CD4-positive, CD25-positive, alpha-beta regulatory T cell (primary cell): ENCODE results near the gene ACOX3. TPM values are rescaled to one million over a fixed set of nuclear protein-coding genes. Genes with fewer than 3 reads are reported as not detected.

ENCODE experiments used
- ATAC-seq, 2 donors: fragments of 150-1000 bp; cut with Tn5 transposase; one replicate each; pipeline ENCODE4 v1.10.0; 2021; ENCODE audit warnings: low read depth in 2 of 2, moderate number of reproducible peaks in 2 of 2, moderate library complexity in 1 of 2
- DNase-seq, 3 donors: peaks; one replicate each; pipeline versions ENCODE4 v3.0.0 to v3.0.0-alpha.2; 2012 to 2022; ENCODE audit warnings: mixed read lengths in 1 of 3
- H3K27ac ChIP-seq: one replicate; pipeline ENCODE4 v1.7.0; 2013; ENCODE audit warnings: mild to moderate bottlenecking, low read length; ENCODE audit not compliant: insufficient read depth, poor library complexity, severe bottlenecking
- H3K27me3 ChIP-seq: one replicate; pipeline ENCODE4 v1.7.0; 2013; ENCODE audit warnings: low read length; ENCODE audit not compliant: control insufficient read depth, insufficient read depth
- H3K36me3 ChIP-seq: one replicate; pipeline ENCODE4 v1.7.0; 2013; ENCODE audit warnings: mild to moderate bottlenecking, low read length, moderate library complexity; ENCODE audit not compliant: control insufficient read depth, insufficient read depth
- H3K4me1 ChIP-seq: 2 replicates; pipeline ENCODE4 v1.7.0; 2013; ENCODE audit warnings: mild to moderate bottlenecking, low read length; ENCODE audit not compliant: insufficient read depth, control insufficient read depth, poor library complexity, severe bottlenecking
- H3K4me3 ChIP-seq: one replicate; pipeline ENCODE4 v1.7.0; 2013; ENCODE audit warnings: low read depth, mild to moderate bottlenecking, low read length, moderate library complexity
- H3K9me3 ChIP-seq, 2 experiments: 1 replicate in 1 of 2; 2 replicates in 1 of 2; pipeline ENCODE4 v1.7.0; 2013; ENCODE audit warnings: low read length in 2 of 2, mild to moderate bottlenecking in 1 of 2, moderate library complexity in 1 of 2; ENCODE audit not compliant: control insufficient read depth in 2 of 2
- H3K27ac Mint-ChIP-seq, 3 donors: one replicate each; pipeline ENCODE4 v1.8.0; 2020 to 2022; ENCODE audit warnings: mild to moderate bottlenecking in 3 of 3, mixed read lengths in 3 of 3, moderate library complexity in 2 of 3
- H3K27me3 Mint-ChIP-seq: one replicate; pipeline ENCODE4 v1.8.0; 2022; ENCODE audit warnings: mild to moderate bottlenecking, mixed read lengths
- H3K36me3 Mint-ChIP-seq: one replicate; pipeline ENCODE4 v1.8.0; 2020; ENCODE audit warnings: mixed read lengths
- H3K4me1 Mint-ChIP-seq, 4 donors: one replicate each; pipeline ENCODE4 v1.8.0; 2020 to 2022; ENCODE audit warnings: mixed read lengths in 4 of 4, mild to moderate bottlenecking in 1 of 4
- H3K4me3 Mint-ChIP-seq, 4 donors: one replicate each; pipeline ENCODE4 v1.8.0; 2020 to 2022; ENCODE audit warnings: mild to moderate bottlenecking in 4 of 4, mixed read lengths in 4 of 4, moderate library complexity in 3 of 4
- H3K9me3 Mint-ChIP-seq, 7 donors: one replicate each; pipeline ENCODE4 v1.8.0; 2020 to 2022; ENCODE audit warnings: mixed read lengths in 7 of 7, mild to moderate bottlenecking in 3 of 7, moderate library complexity in 2 of 7
- polyA plus RNA-seq, 4 donors: library from polyadenylated mRNA; unstranded; fragments of 300-500 nt; fragmentation: Illumina TruSeq; gene quantifications; one replicate each; pipeline ENCODE4 v1.2.3, GENCODE V29; 2021
- total RNA-seq: library from RNA; stranded (reverse); gene quantifications from one replicate; pipeline ENCODE4 v1.2.3, GENCODE V29; 2022

Gene ACOX3
- total and polyA plus RNA-seq, 5 donors from 2014 or later = 13.0 to 22.0 (median 14.2) TPM

DNA sequence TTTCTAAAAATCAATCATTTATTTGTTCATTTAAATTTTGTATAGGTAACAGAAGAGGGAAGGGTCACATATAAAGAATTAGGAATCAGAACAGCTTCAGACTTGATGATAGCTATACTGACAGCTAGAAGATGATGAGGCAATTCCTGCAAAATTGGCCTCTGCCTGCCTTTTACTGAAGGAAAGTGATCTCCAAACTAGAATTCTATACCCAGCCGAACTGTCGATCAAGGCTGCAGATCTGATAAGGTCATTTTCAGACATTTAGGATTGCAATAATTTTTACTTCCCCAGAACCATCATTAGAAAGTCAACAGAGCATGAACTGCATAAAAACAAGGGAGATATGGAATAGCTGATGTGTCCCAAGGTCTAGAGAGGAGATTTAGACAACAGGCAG, 104.7 kb downstream of the ACOX3 start:
- H3K4me3 ChIP-seq = no peak overlapping the region
- no peak overlapping the region for H3K4me3 Mint-ChIP-seq
- H3K27me3 Mint-ChIP-seq = peaks cover 9% of the 10 kb centered on the region
- no peak overlapping the region for H3K27ac ChIP-seq
- peaks cover 5 to 8% of the 10 kb centered on the region in 2 experiments for H3K9me3 ChIP-seq
- no peaks in the 10 kb centered on the region for H3K27me3 ChIP-seq
- no peak overlapping the region for H3K27ac Mint-ChIP-seq
- no peaks in the 10 kb centered on the region for H3K36me3 Mint-ChIP-seq
- H3K36me3 ChIP-seq = no peaks in the 10 kb centered on the region
- H3K4me1 ChIP-seq = no peaks in the 10 kb centered on the region
- peaks cover 0 to 24% (median 12%) of the 10 kb centered on the region in 7 donors for H3K9me3 Mint-ChIP-seq
- H3K4me1 Mint-ChIP-seq = no peaks in the 10 kb centered on the region
- ATAC-seq = no peak
- DNase-seq = no peak

DNA sequence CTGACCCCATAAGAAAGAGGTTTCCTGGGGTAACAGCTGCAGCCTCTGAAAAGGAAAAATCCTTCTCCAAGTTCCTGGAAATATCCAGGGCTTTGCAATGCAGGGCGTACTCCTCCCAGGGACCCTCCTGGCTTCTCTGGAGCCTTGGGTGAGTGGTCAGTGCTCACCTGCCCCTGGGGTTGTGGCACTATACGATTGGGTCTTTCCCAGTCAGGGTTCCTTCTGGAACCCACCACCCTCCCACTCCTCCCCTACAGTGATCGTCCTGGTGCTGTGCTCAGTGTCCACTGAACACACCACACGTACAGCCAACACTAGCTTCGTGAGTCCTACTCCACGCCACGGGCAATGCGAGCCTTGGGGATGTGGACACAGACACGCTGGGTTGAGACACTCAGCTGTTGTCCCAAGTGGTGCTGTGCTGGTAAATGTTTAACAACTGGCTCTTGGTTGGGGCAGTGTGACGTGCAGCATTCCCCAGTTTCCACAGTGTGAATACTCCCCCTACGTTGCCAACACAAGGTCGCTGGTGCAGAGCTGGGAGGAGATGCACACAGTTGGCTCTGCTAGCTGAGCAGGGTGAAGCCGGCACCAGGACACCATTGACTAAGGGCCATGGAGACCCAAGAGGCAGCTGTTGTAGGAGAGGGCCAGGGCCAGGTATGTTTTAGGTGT, 105.6 kb downstream of the ACOX3 start:
- H3K4me1 ChIP-seq = no peaks in the 10 kb centered on the region
- no peak for DNase-seq
- no peak overlapping the region for H3K4me3 ChIP-seq
- no peak overlapping the region for H3K4me3 Mint-ChIP-seq
- H3K36me3 Mint-ChIP-seq = no peaks in the 10 kb centered on the region
- no peak overlapping the region for H3K27ac ChIP-seq
- H3K9me3 Mint-ChIP-seq = peaks cover 0 to 24% (median 12%) of the 10 kb centered on the region in 7 donors
- no peaks in the 10 kb centered on the region for H3K4me1 Mint-ChIP-seq
- no peaks in the 10 kb centered on the region for H3K27me3 ChIP-seq
- H3K27ac Mint-ChIP-seq = no peak overlapping the region
- no peaks in the 10 kb centered on the region for H3K27me3 Mint-ChIP-seq
- H3K36me3 ChIP-seq = no peaks in the 10 kb centered on the region
- no peak for ATAC-seq
- H3K9me3 ChIP-seq = peaks cover 5 to 8% of the 10 kb centered on the region in 2 experiments

DNA sequence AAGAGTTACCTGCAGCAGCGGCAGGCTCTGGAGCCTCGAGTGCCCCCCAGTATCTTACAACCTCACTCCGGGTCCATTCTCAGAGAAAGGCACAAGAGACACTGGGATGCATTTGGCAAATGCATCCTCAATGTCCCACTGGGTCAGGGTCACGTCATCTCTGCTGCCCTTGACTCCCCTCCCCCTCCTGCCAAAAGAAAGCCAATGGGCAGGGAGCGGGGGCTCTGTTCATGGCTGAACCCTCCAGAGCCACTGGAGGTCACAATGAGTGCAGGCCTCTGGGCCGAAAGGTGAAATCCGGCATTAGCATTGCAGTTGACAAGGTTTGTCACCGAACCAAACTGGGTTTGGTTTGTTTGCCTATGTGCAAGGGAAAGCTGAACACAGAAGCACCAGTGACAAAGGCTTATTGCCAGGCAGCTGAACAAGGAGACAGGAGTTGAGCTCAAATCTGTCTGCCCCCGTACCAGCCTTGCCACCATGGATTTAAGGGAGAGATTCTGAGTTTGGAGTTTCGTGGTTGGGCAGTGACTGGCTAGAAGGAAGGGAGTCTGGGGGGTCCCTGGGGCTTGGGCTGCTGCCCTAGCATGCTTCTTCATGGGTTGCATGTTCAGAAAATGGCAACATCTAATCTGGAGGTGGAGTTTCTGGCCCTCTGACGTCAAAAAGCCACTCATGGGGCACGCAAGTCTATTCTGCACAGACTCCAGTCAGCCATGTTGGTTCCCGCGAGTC, 106.6 kb downstream of the ACOX3 start:
- H3K4me3 ChIP-seq = no peak overlapping the region
- H3K27me3 ChIP-seq = no peaks in the 10 kb centered on the region
- no peaks in the 10 kb centered on the region for H3K36me3 ChIP-seq
- H3K27ac ChIP-seq = no peak overlapping the region
- H3K9me3 Mint-ChIP-seq = peaks cover 0 to 24% (median 12%) of the 10 kb centered on the region in 7 donors
- H3K9me3 ChIP-seq = peaks cover 5 to 8% of the 10 kb centered on the region in 2 experiments
- DNase-seq (no peak), ATAC-seq (no peak)
- no peaks in the 10 kb centered on the region for H3K4me1 Mint-ChIP-seq
- no peaks in the 10 kb centered on the region for H3K4me1 ChIP-seq
- no peak overlapping the region for H3K4me3 Mint-ChIP-seq
- no peak overlapping the region for H3K27ac Mint-ChIP-seq
- no peaks in the 10 kb centered on the region for H3K27me3 Mint-ChIP-seq
- no peaks in the 10 kb centered on the region for H3K36me3 Mint-ChIP-seq

DNA sequence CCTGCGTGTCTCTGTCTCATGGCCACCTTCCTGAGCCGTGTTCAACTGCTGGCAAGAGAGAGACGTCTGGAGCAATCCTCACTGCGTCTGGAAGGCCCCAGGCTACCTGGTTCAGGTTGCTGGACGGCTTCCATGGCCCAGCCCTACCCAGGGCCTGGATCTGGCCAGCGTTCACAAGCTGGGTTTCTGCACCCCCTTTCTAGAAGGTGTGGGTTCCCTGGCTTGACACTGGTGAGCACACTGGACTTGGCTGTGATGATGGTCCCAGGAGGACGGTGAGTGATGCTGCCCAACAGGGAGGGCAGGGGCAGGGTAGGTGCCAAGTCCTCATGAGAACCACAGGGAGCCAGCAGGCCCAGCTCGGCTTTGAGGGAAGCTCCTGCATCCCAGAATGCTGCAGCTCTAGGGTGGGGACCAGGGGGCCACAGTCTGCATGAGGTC, 107.6 kb downstream of the ACOX3 start:
- ATAC-seq = no peak
- no peak overlapping the region for H3K4me3 Mint-ChIP-seq
- peaks cover 0 to 24% (median 10%) of the 10 kb centered on the region in 7 donors for H3K9me3 Mint-ChIP-seq
- Histone ChIP-seq H3K27ac (no peak overlapping the region), H3K27me3 (no peaks in the 10 kb centered on the region), H3K4me1 (no peaks in the 10 kb centered on the region), H3K36me3 (no peaks in the 10 kb centered on the region), H3K4me3 (no peak overlapping the region), H3K9me3 (peaks cover 5 to 8% of the 10 kb centered on the region in 2 experiments)
- H3K27me3 Mint-ChIP-seq = no peaks in the 10 kb centered on the region
- no peaks in the 10 kb centered on the region for H3K4me1 Mint-ChIP-seq
- no peak for DNase-seq
- H3K36me3 Mint-ChIP-seq = no peaks in the 10 kb centered on the region
- H3K27ac Mint-ChIP-seq = no peak overlapping the region

DNA sequence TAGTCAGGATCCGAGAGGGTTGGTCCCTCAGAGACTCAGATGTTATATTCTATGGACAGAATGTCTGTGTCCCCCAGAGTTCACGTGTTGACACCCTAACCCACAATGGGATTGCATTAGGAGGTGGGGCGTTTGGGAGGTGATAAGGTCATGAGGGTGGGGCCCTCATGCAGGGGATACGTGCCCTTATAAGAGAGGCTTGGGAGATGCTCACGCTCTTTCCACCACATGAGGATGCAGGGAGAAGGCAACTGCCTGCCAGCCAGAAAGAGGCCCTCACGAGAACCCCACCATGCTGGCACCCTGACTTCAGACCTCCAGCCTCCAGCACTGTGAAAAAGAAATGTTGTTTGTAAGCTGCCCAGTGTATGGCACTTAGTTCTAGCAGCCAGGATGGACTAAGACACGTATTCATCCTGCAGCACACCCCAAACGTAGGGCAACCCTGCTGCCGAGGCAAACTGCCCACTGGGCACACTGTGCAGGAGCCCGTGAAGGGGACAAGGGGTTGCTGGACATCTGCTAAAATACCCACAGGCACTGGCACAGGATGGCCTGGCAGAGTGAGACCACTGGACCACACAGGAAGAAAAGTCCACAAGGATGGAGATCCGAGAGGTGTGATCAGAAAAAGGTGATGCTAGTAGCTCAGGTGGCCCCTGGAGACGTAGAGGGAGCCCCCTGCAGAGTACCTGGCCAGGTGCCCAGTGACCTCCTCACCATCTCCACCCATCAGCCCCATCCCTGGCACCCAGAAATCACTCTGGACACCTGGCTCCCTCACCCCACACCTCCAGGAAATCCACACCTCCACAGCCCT, 108.3 kb downstream of the ACOX3 start:
- Mint-ChIP-seq H3K9me3 (peaks cover 0 to 24% (median 10%) of the 10 kb centered on the region in 7 donors), H3K4me3 (no peak overlapping the region), H3K27ac (peak overlapping the region in 1 of 3 donors; percentile 28), H3K27me3 (no peaks in the 10 kb centered on the region), H3K4me1 (no peaks in the 10 kb centered on the region), H3K36me3 (no peaks in the 10 kb centered on the region)
- H3K27me3 ChIP-seq = no peaks in the 10 kb centered on the region
- no peak overlapping the region for H3K27ac ChIP-seq
- no peaks in the 10 kb centered on the region for H3K4me1 ChIP-seq
- DNase-seq = no peak
- no peaks in the 10 kb centered on the region for H3K36me3 ChIP-seq
- no peak for ATAC-seq
- peaks cover 5 to 8% of the 10 kb centered on the region in 2 experiments for H3K9me3 ChIP-seq
- H3K4me3 ChIP-seq = no peak overlapping the region

DNA sequence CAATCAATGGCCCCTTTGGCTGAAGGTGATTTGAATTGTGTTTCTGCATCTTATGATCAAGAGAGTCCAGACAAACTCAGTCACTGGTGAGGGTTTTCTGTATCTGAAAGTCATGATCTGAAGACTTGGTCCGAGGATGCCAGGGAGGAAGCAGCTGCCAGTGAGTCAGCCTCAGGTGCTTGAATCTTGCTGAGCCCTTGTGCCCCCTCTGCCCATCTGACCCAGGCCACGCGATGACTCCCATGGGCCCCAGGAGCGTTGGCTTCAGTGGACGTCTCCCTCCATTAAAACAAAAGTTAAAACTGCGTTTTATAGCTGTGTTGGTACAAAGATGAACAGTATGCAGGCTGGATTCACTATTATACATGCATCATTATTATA, 109.0 kb downstream of the ACOX3 start:
- Mint-ChIP-seq H3K4me1 (no peaks in the 10 kb centered on the region), H3K27ac (no peak overlapping the region), H3K36me3 (no peaks in the 10 kb centered on the region), H3K9me3 (peaks cover 0 to 21% (median 6%) of the 10 kb centered on the region in 7 donors), H3K27me3 (no peaks in the 10 kb centered on the region), H3K4me3 (no peak overlapping the region)
- Histone ChIP-seq H3K4me3 (no peak overlapping the region), H3K27ac (no peak overlapping the region), H3K36me3 (no peaks in the 10 kb centered on the region), H3K9me3 (peaks cover 5 to 8% of the 10 kb centered on the region in 2 experiments), H3K4me1 (no peaks in the 10 kb centered on the region), H3K27me3 (no peaks in the 10 kb centered on the region)
- ATAC-seq = no peak
- DNase-seq = no peak

DNA sequence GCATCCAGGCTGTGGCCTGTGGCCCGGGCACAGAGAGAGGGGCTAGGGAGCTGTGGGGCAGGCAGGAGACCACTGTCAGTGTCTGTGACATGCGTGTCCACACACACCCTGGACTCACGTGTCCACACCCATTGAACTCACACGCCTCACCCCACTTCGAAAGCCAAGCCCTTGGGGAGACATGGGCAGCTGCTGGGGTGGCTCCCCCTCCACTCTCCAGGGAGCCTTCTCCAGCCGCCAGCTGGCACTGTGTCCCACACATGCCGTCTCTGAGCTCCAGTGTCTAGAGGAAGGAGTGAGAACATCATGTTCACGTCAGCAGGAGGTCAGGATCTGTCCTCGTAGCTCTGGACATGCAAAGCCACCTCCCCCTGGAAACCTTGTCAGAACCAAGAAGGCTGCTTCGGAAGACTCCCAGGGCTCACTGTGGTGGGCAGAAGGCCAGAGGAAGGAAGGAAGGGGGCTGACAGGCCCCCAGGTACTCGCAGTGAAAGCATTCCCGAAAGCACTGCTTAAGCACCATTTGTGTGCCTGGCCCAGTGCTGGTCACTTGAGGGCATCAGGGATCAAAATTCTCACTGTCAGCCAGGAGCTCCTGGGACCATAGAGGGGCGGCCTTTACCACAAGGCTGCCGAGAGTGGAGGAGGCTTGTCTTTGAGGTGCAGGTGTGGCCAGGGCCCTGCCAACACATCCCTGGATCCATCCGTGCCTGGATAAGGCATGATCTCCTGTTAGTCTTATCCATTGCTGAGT, 109.5 kb downstream of the ACOX3 start:
- Mint-ChIP-seq H3K27ac (no peak overlapping the region), H3K9me3 (peaks cover 0 to 16% (median 5%) of the 10 kb centered on the region in 7 donors), H3K36me3 (no peaks in the 10 kb centered on the region), H3K4me1 (no peaks in the 10 kb centered on the region), H3K27me3 (no peaks in the 10 kb centered on the region), H3K4me3 (no peak overlapping the region)
- Histone ChIP-seq H3K4me3 (no peak overlapping the region), H3K4me1 (no peaks in the 10 kb centered on the region), H3K36me3 (no peaks in the 10 kb centered on the region), H3K27me3 (no peaks in the 10 kb centered on the region), H3K9me3 (peaks cover 4 to 6% of the 10 kb centered on the region in 2 experiments), H3K27ac (no peak overlapping the region)
- no peak for DNase-seq
- no peak for ATAC-seq
